GM19035 (cell line): ENCODE data around the gene OR52R1.
"Not testable (repeated sequence)": the region's sequence is repeated elsewhere in the genome, so short reads cannot be mapped to it uniquely, and the experiment has no call there.

Experiments
- ATAC-seq: cut with Tn5 transposase; IDR thresholded peaks from one replicate; pipeline ENCODE4 v1.9.1; 2021; ENCODE audit not compliant: unreplicated experiment

OR52R1 gene

DNA sequence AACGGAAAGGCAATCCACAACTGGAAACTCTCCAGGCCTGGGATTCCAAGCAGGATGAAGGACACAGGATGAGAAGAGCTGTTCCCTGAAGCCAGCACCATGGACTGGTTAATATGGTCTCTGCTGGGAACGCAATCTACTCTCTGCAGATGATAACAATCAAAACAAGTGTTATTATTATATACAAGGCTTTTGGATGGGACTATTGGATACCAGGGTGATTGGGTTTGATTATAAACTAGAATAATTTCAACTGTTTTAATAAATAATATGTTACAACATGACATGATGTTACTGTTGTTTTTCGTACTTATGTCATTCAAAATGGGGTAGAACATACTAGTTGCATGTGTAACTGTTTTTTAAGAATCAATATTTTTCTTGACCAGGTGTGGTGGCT, at the start of gene OR52R1:
Gene OR52R1 (minus strand): TSS at position 101 of the 400 bp plus-strand sequence. CDS start 0 bp downstream, at position 101.
- no peak for ATAC-seq

DNA sequence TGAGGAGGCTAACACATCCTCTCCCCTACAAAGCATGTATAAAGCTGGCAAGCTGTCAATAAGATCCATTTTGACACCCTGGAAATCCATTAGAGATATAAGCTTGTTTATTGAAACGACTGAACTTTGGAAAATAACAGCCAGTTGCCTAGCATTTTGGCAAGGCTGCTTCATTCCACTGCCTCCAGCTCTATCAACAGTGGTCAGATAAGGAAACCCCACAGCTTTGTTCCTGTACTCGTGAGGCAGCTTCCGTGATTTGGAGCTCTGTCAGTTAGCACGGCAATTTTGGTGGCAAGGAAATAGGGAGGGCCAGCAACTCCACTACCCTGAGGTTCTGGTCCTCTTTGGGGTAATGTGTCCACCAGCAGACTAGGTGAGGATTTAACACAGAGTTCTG, 46.9 kb upstream of the OR52R1 start:
- no peak for ATAC-seq

DNA sequence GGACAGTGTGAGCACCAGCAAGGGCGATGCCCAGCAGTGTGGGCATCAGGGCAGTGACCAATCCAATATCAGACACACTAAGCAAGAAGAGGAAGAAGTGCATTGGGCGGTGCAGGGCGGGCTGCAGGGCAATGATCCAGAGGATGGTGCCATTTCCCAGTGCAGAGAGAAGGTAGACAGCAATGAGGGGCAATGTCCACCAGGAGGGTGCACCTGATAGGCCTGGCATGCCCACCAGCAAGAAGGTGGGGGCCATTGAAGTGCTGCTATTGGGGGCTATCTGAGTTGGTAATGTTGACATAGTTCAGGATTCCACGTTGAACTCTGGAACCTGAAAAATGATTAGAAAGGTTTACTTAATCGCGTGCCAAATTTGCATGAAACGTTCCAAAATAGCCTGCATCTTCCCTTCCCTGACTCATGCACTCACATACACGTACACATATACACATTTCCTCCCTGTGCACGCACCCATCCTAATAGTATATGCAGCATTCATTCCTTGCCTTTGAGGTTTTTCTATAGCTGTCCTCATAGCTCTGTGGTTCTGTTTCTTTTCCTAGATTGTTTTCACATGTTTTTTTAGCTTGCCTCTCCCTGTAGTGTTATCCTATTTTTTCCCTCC, 44.8 kb upstream of the OR52R1 start, which contains the start of gene OR51S1:
Gene OR51S1 (minus strand): TSS at position 301 of the 625 bp plus-strand sequence. CDS start 0 bp downstream, at position 301.
- no peak for ATAC-seq

DNA sequence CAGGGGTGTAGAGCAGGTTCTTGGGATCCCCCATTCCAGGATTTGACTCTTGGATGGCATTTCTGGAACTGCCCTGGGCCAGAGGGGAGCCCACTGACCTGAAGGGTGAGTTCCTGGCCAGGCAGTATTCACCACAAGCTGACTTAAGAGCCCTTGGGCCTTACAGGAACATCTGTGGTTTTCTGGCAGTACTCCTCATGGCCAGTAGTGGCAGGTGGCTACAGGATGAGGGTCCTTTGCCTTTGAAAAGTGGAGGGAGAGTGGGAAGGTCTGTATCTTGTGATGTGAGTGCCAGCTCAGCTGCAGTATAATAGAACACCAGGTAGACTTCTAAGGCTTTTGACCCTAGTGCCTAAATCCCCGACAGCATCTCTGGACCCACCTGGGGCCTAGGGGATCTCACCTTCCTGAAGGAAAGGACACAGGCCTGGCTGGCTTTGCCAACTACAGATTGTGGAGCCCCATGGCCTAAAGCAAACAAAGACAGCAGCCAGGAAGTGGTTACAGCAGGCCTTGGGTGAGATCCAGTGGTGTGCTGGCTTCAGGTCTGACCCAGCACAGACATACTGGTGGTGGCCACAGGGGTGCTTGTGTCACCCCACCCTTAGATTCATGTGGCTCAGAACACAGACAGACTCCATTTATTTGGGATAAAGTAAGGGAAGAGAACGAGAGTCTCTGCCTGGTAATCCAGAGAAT, 35.8 kb upstream of the OR52R1 start:
- no peak for ATAC-seq

DNA sequence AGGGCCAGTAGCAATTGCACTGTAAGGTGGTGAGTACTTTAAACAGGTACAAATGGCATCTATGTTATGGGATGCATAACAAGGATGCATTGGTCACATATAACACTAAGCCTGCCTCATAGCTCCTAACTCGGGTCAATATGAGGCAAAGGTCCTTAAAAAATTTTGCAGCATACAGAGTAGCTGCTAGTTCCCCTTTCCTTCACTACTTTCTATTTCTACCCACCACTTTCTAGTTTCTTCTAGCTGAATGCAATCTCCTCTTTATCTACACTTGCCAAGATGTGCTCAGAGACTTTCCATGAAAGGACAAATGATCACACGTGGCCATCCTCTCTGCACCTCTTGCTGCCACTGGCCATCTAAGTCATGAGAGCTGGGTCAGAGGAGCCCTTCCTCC, 26.7 kb upstream of the OR52R1 start:
- no peak for ATAC-seq

DNA sequence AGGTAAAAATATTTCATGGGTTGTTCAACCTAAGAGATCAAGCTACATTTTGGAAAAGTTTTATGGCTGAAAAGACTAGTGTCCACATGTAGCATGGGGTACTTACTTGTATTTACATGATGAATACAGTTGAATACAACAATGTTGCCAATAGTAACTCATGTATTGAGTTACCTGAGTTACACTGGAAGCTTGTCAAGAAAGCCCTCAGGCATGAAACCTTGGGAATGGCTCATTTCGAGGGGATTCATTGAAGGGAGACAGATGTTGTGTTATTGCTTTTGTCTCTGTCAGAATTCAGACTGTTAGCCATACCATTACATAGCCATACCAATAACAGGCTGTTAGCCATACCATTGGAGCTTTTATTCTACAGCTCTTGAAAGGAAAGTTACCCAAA, 26.2 kb upstream of the OR52R1 start:
- ATAC-seq = no peak

DNA sequence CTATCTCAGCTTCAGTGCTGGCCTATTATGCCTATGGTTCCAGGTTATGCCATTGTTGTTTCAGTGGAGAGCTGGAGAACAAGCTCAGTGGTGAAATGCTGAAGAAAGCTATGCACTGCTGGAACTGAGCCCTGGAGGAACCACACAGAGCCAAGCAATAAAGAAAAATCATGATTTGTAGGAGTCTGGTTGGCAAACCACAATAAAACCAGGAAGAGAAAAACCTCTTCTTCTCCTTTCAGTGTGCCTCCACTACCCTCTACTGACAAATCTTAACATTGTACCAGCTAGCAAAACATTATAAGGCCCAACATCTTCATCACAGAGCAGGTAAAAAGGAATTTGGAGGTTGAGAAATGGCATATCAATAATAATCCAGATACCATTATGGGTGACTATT, 22.2 kb upstream of the OR52R1 start:
- ATAC-seq = no peak

DNA sequence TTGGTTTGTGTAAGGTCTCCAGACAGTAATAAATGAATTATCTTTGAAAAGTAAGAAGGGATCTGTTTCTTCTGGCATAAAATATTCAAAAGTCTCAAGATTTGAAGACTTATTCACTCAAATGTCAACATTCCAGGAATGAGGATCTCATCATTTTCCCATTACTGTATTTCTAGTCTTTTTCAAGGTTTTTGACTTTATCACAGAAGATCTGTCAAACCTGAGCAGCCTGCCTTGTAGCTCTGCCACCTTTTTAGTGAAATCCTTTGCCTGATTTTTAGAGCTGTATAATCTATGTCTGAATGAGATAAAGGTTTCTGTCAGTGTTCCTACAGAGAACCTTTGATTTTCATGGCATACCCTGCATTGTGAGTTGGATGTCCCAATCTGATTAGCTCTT, 21.0 kb upstream of the OR52R1 start:
- no peak for ATAC-seq

DNA sequence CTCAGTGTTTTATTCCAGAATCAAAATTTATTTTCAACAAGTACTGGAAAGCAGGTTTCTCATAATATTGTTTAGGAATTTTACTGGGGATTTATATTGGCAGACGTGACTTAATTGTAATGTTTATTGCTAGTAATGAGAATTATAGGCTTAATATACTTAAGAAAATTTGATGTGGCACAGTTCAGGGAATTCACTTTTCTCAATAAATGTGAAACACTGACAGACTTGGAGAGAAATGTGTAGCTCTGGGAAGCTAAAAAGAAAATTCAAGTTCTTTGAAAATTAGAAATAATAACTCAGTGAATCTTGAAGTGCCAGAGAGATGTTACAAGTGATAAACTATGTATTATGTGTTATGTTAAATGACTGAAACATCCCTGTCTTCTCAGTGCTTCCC, 16.8 kb upstream of the OR52R1 start, which contains the start of gene OR51F2:
Gene OR51F2 (plus strand): TSS at position 301 of the 400 bp plus-strand sequence. CDS start 101 bp downstream, outside the sequence.
- no peak for ATAC-seq

DNA sequence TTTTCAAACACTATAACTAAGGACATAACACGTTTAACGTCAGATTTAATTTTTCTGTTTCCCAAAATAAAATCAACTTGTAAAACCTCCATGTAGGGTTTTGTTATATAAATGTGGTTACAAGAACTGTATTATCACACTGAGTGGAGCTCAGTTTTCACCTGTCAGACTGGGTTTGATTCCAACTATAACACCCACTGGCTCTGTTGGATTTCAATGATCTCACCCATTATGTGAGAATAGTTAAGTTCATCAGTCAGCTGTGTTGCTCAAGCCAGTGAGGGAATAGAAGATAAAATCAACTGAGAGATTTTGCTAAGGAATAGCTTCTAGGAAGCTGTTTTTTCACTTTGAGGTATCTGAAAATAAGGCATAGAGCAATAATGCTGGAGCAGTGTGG, 5.1 kb upstream of the OR52R1 start:
- no peak for ATAC-seq

DNA sequence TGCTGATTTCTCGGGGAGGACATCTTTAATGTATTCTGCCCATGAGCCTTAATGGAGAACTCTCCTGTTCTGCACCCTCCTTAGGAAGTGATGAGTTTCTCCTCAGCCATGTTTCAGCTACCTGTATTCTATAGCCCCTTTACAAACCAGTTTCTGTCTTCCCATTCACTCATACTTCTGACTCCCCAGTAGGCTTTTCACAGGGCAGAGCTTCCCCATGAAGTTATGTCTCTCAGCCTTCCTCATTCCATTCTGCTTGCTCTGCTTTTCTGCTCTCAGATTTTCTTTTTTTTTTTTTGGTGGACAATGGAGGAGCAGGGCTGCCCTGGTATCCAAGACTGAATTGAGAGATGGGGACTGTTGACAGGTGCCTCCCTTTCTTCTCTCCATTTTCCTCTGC, 4.3 kb upstream of the OR52R1 start:
- no peak for ATAC-seq

DNA sequence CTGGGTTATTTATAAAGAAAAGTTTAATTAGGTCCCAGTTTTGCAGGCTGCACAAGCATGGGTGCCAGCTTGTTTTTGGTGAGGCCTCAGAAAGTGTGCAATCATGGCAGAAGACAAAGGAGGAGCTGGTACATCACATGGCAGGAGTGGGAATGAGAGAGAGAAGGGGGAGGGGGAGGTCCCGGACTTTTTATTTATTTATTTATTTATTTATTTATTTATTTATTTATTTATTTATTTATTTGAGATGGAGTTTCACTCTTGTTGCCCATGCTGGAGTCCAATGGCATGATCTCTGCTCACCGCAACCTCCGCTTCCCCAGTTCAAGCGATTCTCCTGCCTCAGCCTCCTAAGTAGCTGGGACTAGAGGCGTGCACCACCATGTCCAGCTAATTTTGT, 2.9 kb downstream of the OR52R1 start:
- not testable (repeated sequence) for ATAC-seq

DNA sequence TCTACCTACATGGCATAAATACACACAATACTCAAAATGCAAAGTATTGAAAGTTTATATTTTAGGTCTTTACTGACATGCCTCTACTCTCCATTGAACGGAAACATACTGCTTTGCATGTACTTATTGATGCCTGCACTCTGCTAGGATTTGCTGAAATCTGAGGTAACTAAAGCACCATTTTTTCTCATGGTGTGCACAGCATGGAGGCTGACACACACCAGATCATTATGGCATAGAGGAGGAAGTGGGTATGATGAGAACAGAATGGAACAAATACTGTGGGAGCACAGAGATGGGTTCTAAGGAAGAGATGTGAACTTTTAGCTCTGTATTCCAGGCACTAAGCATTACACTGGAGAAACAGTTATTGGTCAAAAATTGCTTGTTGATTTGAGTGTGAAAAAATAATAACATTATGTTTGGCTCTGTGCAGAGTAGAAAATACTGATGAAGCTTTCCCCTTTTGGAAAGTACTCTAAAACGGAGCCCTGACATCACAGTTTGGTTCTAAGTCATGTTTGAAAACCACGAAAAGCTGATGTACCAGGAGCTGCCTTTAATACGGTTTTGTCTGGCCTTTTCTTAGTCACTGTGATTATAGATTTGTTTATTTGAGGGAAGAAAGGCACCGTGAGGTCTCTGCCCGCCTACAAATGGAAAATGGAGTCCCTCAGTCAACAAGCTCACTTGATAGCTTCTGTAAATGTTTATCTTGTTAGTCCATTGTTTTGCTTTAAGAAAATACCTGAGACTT, 5.6 kb downstream of the OR52R1 start:
- ATAC-seq = no peak

DNA sequence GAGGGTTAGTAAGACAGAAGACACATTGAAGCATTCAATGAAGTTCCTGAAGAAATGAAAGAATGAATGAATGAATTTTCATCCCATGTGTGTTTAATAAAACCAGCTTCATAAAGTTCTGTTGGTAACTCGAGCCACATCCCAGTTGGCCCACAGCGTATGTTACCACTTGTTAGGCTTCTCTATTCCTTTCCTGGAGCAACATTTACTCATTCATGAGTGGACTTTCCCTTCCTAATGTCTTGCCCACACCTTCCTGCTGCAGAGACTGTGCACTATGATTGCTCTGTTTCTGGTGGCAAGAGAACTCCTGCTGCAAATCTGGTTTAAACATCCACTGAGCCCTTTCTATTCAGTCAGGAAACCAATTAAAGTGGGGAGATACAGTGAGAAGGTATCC, 7.0 kb downstream of the OR52R1 start:
- ATAC-seq = no peak

DNA sequence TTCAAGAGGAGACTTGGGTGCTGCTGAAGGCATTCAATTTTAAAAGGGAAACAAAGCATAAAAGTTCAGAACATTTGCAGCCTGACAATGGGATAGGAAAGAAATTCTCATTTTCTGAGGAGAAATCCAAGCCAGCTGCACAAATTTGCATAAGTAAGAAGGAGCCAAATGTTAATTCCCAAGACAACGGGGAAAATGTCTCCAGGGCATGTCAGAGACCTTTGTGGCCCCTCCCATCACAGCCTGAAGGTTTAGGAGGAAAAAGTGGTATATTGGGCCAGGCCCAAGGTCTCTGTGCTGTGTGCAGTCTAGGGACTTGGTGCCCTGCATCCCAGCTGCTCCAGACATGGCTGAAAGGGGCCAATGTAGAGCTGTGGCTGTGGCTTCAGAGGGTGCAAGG, 21.7 kb downstream of the OR52R1 start:
- ATAC-seq = no peak

DNA sequence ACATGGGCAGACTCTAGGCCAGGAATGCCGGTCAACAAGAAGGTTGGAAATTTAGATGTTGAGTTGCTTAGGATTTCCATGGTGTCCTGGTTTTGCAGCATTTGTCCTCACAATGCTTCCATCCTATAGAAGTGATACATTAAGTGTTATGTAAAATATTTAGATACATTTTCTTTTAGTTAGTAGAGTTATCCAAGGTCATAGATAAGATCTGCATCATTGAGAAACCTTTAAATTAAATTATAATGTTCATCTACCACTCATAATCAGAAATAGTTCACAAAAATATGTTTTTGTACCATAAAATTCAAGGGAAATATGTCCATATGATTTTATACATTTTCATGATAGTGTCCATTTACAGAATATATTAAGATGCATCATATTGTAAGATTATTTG, 34.3 kb downstream of the OR52R1 start, which contains the start of gene OR51F1:
Gene OR51F1 (minus strand): TSS at position 101 of the 400 bp plus-strand sequence. CDS start 0 bp downstream, at position 101.
- no peak for ATAC-seq

DNA sequence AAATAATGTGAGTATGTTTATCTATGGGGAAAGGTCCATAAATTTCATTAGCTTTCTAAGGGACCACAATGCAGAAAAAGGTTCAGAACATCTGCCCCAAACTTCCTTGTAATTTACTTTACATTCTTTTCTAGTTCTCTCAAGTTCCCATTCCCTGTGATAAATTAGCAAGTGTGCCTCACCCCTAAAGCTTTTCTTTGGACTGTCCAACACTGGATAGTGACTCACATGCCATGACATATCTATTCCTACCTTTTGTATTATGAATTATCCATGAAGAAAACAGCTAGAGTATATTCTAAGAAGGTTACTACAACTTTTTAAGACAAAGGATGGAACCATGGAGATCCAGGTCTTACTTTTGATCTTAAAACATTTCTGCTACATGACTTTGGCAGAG, 36.1 kb downstream of the OR52R1 start:
- ATAC-seq = no peak

DNA sequence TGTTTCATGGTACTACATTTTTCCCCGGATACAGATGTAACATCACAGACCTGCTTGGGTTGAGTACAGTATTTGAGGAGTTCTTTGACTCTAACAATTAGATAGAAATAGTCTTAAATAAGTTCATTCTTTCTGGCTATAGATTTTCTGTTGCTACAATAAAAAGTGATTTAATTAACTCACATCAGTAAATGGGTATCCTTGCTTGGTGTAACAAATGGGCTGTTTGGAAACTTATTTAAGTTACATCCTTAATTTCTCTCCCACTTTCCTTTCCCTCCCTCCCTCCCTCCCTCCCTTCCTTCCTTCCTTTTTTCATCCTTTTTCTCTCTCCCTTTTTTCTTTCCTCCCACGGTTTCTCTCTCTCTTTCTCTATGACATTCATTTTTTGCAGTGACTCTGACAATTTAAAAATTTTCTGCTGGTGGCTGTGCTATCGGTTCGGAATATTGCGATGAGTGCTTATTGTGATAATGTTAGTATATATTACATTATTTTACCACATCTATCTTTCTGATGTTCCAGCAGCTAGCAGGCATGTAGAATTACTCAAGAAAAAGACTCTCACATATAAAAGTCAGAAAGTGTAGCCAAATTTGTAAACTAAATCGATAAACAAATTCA, 37.6 kb downstream of the OR52R1 start:
- ATAC-seq = no peak

DNA sequence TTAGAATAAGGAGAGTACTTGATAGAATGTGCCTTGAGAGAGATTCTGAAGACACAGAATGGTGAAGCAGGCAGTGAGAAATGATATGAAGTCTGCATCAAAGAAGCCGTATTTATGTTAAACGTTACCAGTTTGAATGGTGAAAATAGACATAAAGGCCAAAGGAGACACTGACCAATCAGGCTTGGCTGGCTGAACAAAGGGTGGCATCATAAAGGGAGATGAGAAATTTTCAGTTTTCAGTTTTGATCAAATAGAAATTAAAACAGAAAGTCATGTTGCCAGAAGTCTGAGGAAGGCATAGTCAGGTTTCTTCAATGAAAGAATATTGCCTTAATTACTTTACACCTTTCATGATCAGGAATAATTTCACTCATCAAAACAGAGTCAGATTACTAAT, 41.1 kb downstream of the OR52R1 start:
- ATAC-seq = peak; percentile 71
